Measurements from ENCODE around the gene ZSCAN9.

- TF ChIP-seq GATA2 (IDR thresholded peaks at IDR 0.05; ENCODE audit: low read depth, low read length) (no peak), GATA3 (IDR thresholded peaks at IDR 0.05; ENCODE audit: low read depth, low read length) (no peak)
Observed at GRCh38 chr6:28235912-28236452, 10.9 kb downstream of the ZSCAN9 start.
